ENCODE data around the gene CPOX. TPM values are rescaled to one million over a fixed set of nuclear protein-coding genes. Genes with fewer than 3 reads are reported as not detected.

CPOX gene
- total and polyA plus RNA-seq, 2 experiments from 2014 or later = 13.3 to 38.3 TPM

GRCh38 chr3:98574132-98574531, 19.3 kb downstream of the CPOX start (continued):
- TF ChIP-seq, protein P1, sequence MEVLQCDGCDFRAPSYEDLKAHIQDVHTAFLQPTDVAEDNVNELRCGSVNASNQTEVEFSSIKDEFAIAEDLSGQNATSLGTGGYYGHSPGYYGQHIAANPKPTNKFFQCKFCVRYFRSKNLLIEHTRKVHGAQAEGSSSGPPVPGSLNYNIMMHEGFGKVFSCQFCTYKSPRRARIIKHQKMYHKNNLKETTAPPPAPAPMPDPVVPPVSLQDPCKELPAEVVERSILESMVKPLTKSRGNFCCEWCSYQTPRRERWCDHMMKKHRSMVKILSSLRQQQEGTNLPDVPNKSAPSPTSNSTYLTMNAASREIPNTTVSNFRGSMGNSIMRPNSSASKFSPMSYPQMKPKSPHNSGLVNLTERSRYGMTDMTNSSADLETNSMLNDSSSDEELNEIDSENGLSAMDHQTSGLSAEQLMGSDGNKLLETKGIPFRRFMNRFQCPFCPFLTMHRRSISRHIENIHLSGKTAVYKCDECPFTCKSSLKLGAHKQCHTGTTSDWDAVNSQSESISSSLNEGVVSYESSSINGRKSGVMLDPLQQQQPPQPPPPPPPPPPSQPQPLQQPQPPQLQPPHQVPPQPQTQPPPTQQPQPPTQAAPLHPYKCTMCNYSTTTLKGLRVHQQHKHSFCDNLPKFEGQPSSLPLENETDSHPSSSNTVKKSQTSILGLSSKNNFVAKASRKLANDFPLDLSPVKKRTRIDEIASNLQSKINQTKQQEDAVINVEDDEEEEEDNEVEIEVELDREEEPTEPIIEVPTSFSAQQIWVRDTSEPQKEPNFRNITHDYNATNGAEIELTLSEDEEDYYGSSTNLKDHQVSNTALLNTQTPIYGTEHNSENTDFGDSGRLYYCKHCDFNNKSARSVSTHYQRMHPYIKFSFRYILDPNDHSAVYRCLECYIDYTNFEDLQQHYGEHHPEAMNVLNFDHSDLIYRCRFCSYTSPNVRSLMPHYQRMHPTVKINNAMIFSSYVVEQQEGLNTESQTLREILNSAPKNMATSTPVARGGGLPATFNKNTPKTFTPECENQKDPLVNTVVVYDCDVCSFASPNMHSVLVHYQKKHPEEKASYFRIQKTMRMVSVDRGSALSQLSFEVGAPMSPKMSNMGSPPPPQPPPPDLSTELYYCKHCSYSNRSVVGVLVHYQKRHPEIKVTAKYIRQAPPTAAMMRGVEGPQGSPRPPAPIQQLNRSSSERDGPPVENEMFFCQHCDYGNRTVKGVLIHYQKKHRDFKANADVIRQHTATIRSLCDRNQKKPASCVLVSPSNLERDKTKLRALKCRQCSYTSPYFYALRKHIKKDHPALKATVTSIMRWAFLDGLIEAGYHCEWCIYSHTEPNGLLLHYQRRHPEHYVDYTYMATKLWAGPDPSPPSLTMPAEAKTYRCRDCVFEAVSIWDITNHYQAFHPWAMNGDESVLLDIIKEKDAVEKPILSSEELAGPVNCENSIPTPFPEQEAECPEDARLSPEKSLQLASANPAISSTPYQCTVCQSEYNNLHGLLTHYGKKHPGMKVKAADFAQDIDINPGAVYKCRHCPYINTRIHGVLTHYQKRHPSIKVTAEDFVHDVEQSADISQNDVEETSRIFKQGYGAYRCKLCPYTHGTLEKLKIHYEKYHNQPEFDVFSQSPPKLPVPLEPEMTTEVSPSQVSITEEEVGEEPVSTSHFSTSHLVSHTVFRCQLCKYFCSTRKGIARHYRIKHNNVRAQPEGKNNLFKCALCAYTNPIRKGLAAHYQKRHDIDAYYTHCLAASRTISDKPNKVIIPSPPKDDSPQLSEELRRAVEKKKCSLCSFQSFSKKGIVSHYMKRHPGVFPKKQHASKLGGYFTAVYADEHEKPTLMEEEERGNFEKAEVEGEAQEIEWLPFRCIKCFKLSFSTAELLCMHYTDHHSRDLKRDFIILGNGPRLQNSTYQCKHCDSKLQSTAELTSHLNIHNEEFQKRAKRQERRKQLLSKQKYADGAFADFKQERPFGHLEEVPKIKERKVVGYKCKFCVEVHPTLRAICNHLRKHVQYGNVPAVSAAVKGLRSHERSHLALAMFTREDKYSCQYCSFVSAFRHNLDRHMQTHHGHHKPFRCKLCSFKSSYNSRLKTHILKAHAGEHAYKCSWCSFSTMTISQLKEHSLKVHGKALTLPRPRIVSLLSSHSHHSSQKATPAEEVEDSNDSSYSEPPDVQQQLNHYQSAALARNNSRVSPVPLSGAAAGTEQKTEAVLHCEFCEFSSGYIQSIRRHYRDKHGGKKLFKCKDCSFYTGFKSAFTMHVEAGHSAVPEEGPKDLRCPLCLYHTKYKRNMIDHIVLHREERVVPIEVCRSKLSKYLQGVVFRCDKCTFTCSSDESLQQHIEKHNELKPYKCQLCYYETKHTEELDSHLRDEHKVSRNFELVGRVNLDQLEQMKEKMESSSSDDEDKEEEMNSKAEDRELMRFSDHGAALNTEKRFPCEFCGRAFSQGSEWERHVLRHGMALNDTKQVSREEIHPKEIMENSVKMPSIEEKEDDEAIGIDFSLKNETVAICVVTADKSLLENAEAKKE (CRISPR knock-in tag; IDR thresholded peaks at IDR 0.05) = no peak
- TF ChIP-seq ZNF331 (CRISPR knock-in tag; IDR thresholded peaks at IDR 0.05; ENCODE audit: low read depth) = no peak

GRCh38 chr3:98573181-98573728, 20.2 kb downstream of the CPOX start:
- Histone ChIP-seq H3K4me2 (no peak overlapping the region), H3F3A (replicated peaks; ENCODE audit: low read depth) (no peaks in the 10 kb centered on the region), H3K36me3 (ENCODE audit: insufficient read depth) (peaks cover 4% of the 10 kb centered on the region; the same call in 1 of the 2 replicates), H2AFZ (no peak overlapping the region), H3K27me3 (ENCODE audit: insufficient read depth) (no peaks in the 10 kb centered on the region), H4K20me1 (replicated peaks; ENCODE audit: insufficient read depth) (0 out of 2 replicates have a peak, but pooled peaks cover 3% of the 10 kb centered on the region), H3K4me3 (no peak overlapping the region), H3K9me2 (ENCODE audit: insufficient read depth) (no peaks in the 10 kb centered on the region), H3K79me2 (replicated peaks; ENCODE audit: insufficient read depth) (no peaks in the 10 kb centered on the region), H3K27ac (ENCODE audit: low read depth) (no peak overlapping the region), H3K4me1 (ENCODE audit: insufficient read depth) (no peaks in the 10 kb centered on the region)
- ATAC-seq (no peak), DNase-seq (ENCODE audit: low spot score) (peak; percentile 58)
- Mint-ChIP-seq H3K36me3 (ENCODE audit: low read depth) (peaks cover 13% of the 10 kb centered on the region; the same call in 2 of the 3 replicates), H3K27me3 (ENCODE audit: insufficient read depth, low read depth, poor library complexity) (no peaks in the 10 kb centered on the region), H3K9me3 (no peaks in the 10 kb centered on the region), H3K27ac (no peak overlapping the region), H3K4me1 (peaks cover 10% of the 10 kb centered on the region), H3K4me3 (no peak overlapping the region)
- TF ChIP-seq ZNF114 (CRISPR knock-in tag; IDR thresholded peaks at IDR 0.05) (no peak), CTCF (conservative IDR thresholded peaks at IDR 0.05; ENCODE audit: low read depth in 2 of 2) (peak in 1 of 2 experiments; percentile 70; a peak in 3 of 4 replicates)

Measured in GM23338 (cell line).